HG02885 (cell line): ENCODE data around the gene BANP.
"Not testable (repeated sequence)": the region's sequence is repeated elsewhere in the genome, so short reads cannot be mapped to it uniquely, and the experiment has no call there.

Experiments used
- ATAC-seq: cut with Tn5 transposase; IDR thresholded peaks from one replicate; pipeline ENCODE4 v1.9.1; 2021; ENCODE audit warnings: mild to moderate bottlenecking; ENCODE audit not compliant: unreplicated experiment, poor library complexity

Gene BANP

DNA sequence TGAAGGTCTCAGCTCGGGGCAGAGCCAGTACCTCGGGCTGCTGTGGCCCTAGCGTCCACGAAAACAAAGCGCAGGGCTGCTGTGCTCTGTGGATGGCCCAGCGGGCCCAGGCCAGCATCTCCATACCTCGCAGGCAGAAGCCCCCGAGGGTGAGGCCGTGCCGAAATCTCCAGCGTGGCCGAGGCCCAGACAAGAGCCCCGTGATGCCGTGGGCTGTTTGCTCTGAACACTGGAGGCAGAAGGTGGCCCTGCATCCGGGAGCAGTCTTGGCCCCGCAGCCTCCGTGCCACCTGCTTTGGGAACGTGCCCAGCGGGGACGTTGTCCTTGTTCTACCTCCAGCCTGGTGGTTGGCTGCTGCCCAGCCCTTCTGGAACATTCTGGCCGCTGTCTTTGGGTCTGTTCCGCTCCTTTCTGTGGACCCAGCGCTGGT is 121.4 kb downstream of the BANP start:
- no peak for ATAC-seq

DNA sequence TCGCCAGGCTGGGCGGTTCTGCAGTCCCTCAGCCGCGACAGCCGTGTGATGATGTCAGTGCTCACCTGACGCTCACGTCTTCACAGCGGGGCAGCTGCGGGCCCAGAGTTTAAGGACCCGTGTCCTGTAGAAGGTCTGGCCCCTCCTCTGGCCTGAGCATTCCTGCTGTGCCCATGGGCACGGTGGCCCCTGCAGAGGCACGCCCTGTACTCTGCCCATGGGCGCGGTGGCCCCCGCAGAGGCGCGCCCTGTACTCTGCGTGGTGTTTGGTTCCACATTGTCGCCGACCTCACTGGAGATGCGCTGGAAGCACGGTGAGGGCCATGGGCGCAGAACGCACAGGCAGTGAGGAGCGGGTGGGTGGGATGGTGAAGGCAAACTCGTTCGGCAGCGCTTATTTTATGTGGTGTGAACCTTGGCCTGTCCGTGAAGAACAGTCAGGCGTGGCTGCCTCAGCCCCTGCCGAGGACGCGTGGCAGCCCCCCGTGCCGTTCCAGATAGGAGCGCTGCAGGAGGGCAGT is 122.0 kb downstream of the BANP start:
- no peak for ATAC-seq

DNA sequence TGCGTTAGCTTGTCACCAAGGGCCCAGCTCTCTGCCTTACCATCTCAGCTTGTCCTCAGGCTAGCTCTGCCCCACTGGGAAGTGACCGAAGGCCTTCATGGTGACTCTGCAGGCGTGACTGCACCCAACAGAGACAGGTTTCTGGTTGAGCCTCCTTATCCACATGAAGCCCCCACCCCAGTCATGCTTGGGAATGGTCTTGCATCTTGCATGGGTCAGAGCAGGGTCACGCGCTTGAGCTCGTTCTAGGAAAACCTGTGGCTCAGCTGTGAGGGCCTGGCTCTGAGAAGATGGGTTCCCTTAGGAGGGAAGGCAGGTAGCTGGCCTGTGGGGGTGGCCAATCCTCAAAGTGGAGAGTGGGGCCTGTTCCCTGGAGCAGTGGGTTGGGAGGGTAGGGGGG is 122.8 kb downstream of the BANP start:
- ATAC-seq, result no peak

GRCh38 chr16:88076211-88076931 is 125.1 kb downstream of the BANP start:
- no peak for ATAC-seq

GRCh38 chr16:88076932-88077320 is 125.7 kb downstream of the BANP start:
- ATAC-seq, result not testable (repeated sequence)

DNA sequence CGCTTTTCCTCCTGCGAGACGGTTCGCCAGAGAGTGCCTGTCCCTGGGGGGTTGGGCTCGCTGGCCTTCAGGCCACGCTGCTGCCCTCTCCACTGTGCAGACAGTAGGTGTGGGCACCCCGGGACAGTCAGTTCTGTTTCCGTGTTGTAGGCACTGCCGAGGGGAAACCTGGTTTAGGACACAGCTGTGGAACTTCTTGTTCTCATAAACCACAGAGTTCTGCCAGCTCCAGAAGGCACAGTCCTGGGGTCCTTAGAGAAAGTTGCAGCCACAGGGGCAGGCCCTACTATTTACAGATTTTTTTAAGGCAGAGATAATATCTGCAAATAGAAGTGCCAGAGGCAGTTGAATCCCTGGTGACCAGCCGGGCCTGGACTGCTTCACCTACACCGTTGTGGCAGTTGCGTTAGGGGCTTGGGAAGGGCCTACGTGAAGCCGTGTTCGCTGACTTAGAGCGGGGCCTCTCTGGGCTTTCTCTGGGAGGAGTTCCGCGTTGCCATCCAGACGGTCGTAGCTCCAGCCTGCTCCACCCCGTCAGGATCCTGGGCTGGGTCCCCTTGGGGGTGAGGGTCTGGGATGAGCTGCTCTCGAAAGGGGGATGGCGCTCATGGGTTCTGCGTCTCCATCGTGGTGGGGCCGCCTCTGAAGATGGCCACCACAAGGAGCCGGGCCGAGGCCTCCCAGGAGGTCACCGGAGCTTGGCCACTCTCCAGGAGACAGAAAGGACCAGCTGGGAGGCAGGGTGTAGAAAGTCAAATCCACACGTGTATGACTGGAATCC is 126.3 kb downstream of the BANP start:
- no peak for ATAC-seq

- no peak for ATAC-seq
These were observed 127.0 kb downstream of the BANP start for GRCh38 chr16:88078111-88078775.

DNA sequence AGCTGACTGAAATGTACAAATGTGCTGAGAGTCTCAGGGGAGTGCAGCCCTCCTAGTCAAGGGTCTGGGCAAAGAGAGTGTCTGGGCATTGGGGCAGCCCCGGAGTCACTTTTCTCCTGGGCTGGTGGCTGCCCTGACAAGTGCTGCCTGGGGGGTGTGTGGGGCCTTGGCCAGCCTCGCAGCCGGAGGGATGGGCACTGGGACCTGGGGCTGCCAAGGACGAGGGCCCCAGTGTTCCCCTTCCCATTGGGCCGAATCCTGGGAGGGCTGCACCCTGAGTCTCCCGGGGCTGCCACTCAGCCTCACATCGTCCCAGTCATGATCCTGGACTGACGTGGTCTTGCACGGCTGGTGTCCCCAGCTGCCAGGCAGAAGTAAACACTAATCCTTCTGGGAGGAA is 132.3 kb downstream of the BANP start:
- no peak for ATAC-seq

GRCh38 chr16:88084881-88085280 is 133.6 kb downstream of the BANP start:
- ATAC-seq, result no peak

GRCh38 chr16:88086571-88087516 is 135.6 kb downstream of the BANP start:
- no peak for ATAC-seq

- ATAC-seq, result no peak
These were observed 136.3 kb downstream of the BANP start for GRCh38 chr16:88087517-88087877.

GRCh38 chr16:88088161-88088581 is 136.9 kb downstream of the BANP start:
- ATAC-seq, result no peak

DNA sequence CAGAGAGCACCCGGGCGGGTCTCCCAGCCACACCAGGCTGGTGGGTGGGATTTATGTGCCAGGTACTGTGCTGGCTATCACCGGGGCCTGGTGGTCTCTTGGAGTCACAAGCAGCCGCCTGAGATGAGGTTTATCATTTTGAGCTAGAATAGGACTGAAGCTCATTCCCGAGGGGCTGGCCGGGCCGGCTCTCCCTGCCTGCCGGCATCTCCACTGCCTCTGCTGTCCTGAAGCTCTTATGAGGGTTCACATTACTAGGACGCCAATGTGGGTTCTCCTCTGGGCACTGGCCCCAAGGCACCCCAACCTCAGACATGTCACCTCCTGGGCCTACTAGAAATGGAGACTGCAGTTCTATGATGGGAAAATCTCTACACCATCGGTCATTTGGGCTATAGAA is 137.4 kb downstream of the BANP start:
- not testable (repeated sequence) for ATAC-seq

DNA sequence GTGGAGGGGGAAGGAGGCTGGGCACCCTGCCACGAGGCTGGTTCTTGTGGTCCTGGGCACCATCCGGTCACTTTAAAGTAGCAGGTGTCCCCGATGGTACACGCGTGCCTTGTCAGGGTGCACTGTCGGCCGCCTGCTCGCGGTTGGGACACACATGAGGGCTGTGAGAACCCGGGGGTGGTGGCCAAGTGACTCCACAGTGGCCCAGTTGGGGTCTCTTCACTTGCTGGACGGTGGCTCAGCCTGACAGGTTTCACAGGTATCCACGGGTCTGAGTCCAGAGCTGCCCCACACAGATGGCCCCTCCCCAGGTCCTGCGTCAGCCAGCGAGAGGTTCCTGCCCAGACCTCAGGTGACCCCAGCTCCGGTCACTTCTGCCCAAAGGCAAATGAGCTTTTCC is 137.8 kb downstream of the BANP start:
- ATAC-seq, result not testable (repeated sequence)

- ATAC-seq, result not testable (repeated sequence)
These were observed 138.6 kb downstream of the BANP start for GRCh38 chr16:88089632-88090376.

DNA sequence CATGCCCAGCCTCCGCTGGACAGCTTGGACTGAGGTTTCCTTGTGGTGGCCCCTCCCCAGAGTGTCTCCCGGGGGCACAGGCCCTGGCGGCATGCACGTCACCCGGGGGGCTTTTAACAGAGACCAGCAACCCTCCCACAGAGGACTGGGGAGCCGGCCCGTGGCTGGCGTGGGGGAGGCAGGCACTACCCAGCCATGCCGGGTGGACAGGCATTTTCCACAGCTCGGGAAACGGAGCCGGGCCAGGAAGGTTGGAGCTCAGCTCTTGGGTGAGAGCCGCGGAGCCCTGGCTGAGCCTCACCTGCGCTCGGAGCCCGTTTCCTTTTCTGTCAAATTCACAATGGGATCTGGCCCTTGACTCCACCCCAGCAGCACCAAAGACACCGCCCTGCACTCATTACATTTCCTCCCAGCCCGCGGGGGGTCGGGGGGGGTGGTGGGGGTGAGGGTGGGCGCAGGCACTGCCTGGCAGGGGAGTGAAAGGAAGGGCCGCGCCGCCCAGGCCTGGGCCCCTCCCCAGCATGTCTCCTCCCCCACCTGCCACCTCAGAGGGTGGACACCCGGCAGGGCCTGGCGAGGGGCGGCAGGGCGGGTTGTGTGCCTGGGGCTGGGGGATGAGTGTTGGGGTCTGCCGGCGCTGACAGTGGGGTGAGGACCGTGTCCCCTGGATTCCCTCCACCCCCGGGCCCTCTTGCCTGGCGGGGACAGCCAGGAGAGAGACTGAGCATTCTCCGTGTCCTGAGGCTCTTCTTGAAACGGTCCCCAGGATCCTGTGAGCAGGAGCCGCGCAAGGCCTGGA is 139.3 kb downstream of the BANP start:
- not testable (repeated sequence) for ATAC-seq

DNA sequence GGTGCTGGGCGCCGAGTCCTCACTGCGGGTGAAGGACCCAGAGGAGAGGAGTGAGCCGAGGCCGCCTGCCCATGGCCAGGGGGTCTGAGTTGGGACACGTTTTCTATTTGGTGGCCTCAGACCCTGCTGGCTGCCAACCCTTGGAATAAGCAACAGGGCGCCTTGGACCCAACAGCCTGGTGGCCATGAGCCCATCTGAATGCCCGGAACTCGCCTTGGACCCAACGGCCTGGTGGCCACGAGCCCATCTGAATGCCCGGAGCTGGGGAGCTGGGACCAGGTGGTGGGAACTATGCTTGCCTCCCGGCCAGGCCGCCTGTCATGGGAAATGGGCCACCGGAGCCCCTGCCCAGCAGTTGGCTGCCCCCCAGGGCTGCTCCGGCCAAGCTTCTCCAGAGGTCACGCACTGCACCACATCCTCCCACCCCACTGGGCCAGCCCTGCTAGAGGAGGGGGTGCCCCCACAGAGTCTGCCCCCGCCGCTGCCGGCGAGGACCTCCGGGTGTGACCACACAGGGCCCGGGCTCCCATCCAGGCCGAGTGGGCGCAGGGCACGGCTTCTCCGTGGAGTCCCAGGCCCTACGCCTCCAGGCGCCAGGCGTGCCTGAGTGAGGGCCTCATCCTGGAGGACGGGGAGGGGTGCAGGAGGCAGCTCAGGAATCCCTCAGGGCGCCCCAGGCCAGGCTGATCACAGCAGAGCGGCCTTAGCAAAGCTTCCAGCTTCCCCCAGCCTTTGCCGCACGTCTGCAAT is 140.2 kb downstream of the BANP start:
- ATAC-seq, result not testable (repeated sequence)

- ATAC-seq, result not testable (repeated sequence)
These were observed 140.7 kb downstream of the BANP start for GRCh38 chr16:88091972-88092302.
